Aorta (tissue), 5 donors: ENCODE data around the gene UBASH3B. TPM values are rescaled to one million over a fixed set of nuclear protein-coding genes. Genes with fewer than 3 reads are reported as not detected.
"Not testable (repeated sequence)": the region's sequence is repeated elsewhere in the genome, so short reads cannot be mapped to it uniquely, and the experiment has no call there.

Experiments
- ATAC-seq: fragments of 200-7000 bp; cut with Tn5 transposase; one replicate; pipeline ENCODE4 v1.9.1; 2022; ENCODE audit warnings: moderate library complexity; ENCODE audit not compliant: low FRiP score
- DNase-seq, 2 donors: peaks; one replicate each; pipeline ENCODE4 v3.0.0-alpha.2; 2020
- H3K27ac ChIP-seq, 2 donors: one replicate each; pipeline ENCODE4 v1.5.1; 2013; ENCODE audit warnings: low read length in 2 of 2, mild to moderate bottlenecking in 2 of 2, moderate library complexity in 2 of 2, control low read depth in 1 of 2, inconsistent platforms in 1 of 2, low read depth in 1 of 2
- H3K27me3 ChIP-seq, 2 donors: one replicate each; pipeline ENCODE4 v1.6.1; 2013; ENCODE audit warnings: control low read depth in 1 of 2, low read length in 1 of 2, mild to moderate bottlenecking in 1 of 2, moderate library complexity in 1 of 2; ENCODE audit not compliant: insufficient read depth in 2 of 2, control insufficient read depth in 1 of 2
- H3K36me3 ChIP-seq, 2 donors: one replicate each; pipeline ENCODE4 v1.6.1; 2013; ENCODE audit warnings: control low read depth in 1 of 2, low read length in 1 of 2, mild to moderate bottlenecking in 1 of 2; ENCODE audit not compliant: insufficient read depth in 2 of 2, control insufficient read depth in 1 of 2
- H3K4me1 ChIP-seq, 2 donors: one replicate each; pipeline ENCODE4 v1.6.1; 2013; ENCODE audit warnings: low read length in 2 of 2, control low read depth in 1 of 2, mild to moderate bottlenecking in 1 of 2, moderate library complexity in 1 of 2; ENCODE audit not compliant: insufficient read depth in 2 of 2, control insufficient read depth in 1 of 2
- H3K4me3 ChIP-seq, 2 donors: one replicate each; pipeline ENCODE4 v1.5.1; 2013; ENCODE audit warnings: low read length in 2 of 2, control low read depth in 1 of 2, mild to moderate bottlenecking in 1 of 2
- H3K9me3 ChIP-seq: one replicate; pipeline ENCODE4 v1.6.1; 2013; ENCODE audit warnings: mild to moderate bottlenecking, low read length; ENCODE audit not compliant: control insufficient read depth
- WGBS, 2 donors: extraction: QIAGEN DNeasy Blood & Tissue Kit; methylation state at CpG; one replicate each; pipeline ENCODE4 v1.1.7; 2013; 5-methylcytosine and 5-hydroxymethylcytosine counted together
- intact Hi-C, 2 donors: fragments of 100-400 bp; cut with DNase I; formaldehyde crosslinking; loops; one replicate each; pipeline versions ENCODE4 v1.14.2 to v1.15.0; 2022
- polyA plus RNA-seq, 2 donors: library from polyadenylated mRNA; stranded (reverse); fragments of 200-250 nt; gene quantifications; one replicate each; pipeline ENCODE4 v1.2.3, GENCODE V29; 2013
- total RNA-seq, 2 donors: library from RNA; stranded (reverse); fragmentation: NEBNext Ultra II Directional; extraction: Animal tissue kit (Norgen Biotek cat#: 25700); gene quantifications; one replicate each; pipeline ENCODE4 v1.2.1, GENCODE V29; 2021
- donor health status: healthy with polysubstance abuse.
- donor health status: Bipolar disorder and iron deficiency.
- donor health status: DM: no; HTN: no; CAD: no.
- donor health status: DM: no; HTN: no; CAD: no.
- donor health status: DM: yes; HTN: yes; CAD: no.

The UBASH3B gene
- total and polyA plus RNA-seq, 4 donors = 0.28 to 15.1 (median 6.0) TPM

DNA sequence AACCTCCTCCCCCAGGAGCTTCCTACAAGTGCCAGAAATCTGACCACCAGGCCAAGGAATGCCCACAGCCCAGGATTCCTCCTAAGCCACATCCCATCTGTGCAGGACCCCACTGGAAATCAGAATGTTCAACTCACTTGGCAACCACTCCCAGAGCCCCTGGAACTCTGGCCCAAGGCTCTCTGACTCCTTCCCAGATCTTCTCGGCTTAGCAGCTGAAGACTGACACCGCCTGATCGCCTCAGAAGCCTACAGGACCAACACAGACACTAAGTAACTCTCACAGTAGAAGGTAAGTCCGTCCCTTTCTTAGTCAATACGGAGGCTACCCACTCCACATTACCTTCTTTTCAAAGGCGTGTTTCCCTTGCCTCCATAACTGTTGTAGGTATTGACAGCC is 173.8 kb downstream of the UBASH3B start:
- H3K36me3 ChIP-seq, H3K27me3 ChIP-seq, H3K9me3 ChIP-seq, H3K27ac ChIP-seq, H3K4me3 ChIP-seq, DNase-seq, intact Hi-C loops, H3K4me1 ChIP-seq, ATAC-seq: not testable (repeated sequence)
- WGBS, 2 donors = 86 to 92% methylated on average over 6 of the region's 6 CpGs

- H3K36me3 ChIP-seq, DNase-seq, ATAC-seq, intact Hi-C loops, H3K27me3 ChIP-seq, H3K9me3 ChIP-seq, H3K4me1 ChIP-seq, H3K4me3 ChIP-seq, H3K27ac ChIP-seq: not testable (repeated sequence)
- WGBS, 2 donors = 73 to 78% methylated on average over 4 of the region's 4 CpGs
Observed at GRCh38 chr11:122832297-122832696, 176.8 kb downstream of the UBASH3B start.

GRCh38 chr11:122832721-122833470 is 177.4 kb downstream of the UBASH3B start:
- ATAC-seq (no peak), DNase-seq (no peak)
- intact Hi-C loops = no loop called here
- Histone ChIP-seq H3K9me3 (no peaks in the 10 kb centered on the region), H3K27ac (no peak overlapping the region), H3K4me1 (no peaks in the 10 kb centered on the region), H3K36me3 (no peaks in the 10 kb centered on the region), H3K4me3 (no peak overlapping the region), H3K27me3 (no peaks in the 10 kb centered on the region)
- 69 to 70% methylated on average over 6 of the region's 6 CpGs for WGBS, 2 donors

DNA sequence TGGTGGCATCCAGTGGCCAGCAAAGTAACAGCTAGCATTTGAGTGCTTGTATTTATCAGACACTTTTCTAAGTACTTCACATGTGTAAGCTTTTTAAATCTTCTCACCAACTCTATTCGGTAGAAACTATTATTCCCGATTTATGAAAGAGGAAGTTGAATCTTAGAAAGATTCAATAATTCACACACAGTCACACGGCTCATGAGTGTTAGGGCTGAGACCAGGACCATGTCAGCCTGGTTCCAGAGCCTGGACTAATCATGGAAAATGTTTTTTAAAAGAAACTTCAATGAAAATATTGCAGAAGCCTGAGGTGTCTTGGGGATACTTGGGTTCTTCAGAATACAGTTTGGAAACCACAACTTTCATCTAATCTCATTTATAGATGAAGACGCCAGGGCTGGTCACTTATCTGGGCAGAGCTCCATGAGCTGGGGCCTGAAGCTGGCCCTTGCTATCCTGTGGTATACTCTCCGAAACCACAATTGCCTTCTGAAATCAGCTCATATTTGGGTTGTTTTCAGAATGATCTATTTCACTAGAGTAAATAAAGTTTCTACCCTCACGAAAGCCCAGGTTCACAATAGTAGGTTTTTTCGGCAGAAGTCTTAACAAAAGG is 178.4 kb downstream of the UBASH3B start:
- WGBS, 2 donors = 83% methylated on average over 7 of the region's 7 CpGs
- Histone ChIP-seq H3K9me3 (no peaks in the 10 kb centered on the region), H3K4me3 (no peak overlapping the region), H3K27me3 (no peaks in the 10 kb centered on the region), H3K4me1 (no peaks in the 10 kb centered on the region), H3K36me3 (no peaks in the 10 kb centered on the region), H3K27ac (no peak overlapping the region)
- intact Hi-C loops = no loop called here
- ATAC-seq (no peak), DNase-seq (no peak)

GRCh38 chr11:122836916-122837315 is 181.4 kb downstream of the UBASH3B start:
- ATAC-seq (no peak), DNase-seq (no peak)
- Histone ChIP-seq H3K36me3 (no peaks in the 10 kb centered on the region), H3K4me1 (no peaks in the 10 kb centered on the region), H3K4me3 (no peak overlapping the region), H3K9me3 (no peaks in the 10 kb centered on the region), H3K27me3 (no peaks in the 10 kb centered on the region), H3K27ac (no peak overlapping the region)
- intact Hi-C loops = no loop called here

DNA sequence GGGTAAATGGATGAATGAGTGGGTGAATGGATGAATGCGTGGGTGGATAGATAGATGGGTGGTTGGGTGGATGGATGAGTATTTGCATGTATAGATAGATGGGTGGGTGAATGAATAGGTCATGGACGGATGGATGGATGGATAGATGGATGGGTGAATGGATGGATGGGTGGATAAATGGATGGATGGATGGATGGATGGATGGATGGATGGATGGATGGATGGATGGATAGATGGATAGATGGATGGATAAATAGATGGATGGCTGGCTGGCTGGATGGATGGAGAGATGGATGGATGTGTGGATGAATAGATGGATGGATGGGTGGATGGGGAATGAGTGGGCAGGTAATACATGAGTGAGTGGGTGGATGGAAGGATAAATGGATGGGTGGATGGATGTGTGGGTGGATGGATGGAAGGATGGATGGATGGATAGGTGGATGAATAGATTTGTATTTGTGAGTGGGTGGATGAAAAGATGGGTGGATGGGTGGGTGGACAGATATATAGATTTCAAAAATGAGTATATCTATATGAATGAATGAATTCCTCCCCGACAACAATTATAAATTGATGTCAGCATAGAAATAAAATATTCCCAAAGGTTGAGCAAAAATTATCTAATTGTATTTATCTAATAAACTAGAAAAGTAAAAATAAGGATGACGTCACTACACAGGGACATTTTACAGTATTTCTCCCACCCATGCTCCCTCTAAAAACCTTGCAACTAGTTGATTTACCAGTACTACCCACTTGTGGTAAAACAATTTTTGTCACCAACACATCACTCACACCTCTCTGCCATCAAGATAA is 182.2 kb downstream of the UBASH3B start:
- H3K9me3 ChIP-seq = no peaks in the 10 kb centered on the region
- ATAC-seq (no peak), DNase-seq (no peak)
- H3K4me3 ChIP-seq = no peak overlapping the region
- H3K4me1 ChIP-seq = no peaks in the 10 kb centered on the region
- no peak overlapping the region for H3K27ac ChIP-seq
- no peaks in the 10 kb centered on the region for H3K36me3 ChIP-seq
- H3K27me3 ChIP-seq = no peaks in the 10 kb centered on the region
- 89% methylated on average over 4 of the region's 4 CpGs for WGBS, 2 donors
- intact Hi-C loops = no loop called here

DNA sequence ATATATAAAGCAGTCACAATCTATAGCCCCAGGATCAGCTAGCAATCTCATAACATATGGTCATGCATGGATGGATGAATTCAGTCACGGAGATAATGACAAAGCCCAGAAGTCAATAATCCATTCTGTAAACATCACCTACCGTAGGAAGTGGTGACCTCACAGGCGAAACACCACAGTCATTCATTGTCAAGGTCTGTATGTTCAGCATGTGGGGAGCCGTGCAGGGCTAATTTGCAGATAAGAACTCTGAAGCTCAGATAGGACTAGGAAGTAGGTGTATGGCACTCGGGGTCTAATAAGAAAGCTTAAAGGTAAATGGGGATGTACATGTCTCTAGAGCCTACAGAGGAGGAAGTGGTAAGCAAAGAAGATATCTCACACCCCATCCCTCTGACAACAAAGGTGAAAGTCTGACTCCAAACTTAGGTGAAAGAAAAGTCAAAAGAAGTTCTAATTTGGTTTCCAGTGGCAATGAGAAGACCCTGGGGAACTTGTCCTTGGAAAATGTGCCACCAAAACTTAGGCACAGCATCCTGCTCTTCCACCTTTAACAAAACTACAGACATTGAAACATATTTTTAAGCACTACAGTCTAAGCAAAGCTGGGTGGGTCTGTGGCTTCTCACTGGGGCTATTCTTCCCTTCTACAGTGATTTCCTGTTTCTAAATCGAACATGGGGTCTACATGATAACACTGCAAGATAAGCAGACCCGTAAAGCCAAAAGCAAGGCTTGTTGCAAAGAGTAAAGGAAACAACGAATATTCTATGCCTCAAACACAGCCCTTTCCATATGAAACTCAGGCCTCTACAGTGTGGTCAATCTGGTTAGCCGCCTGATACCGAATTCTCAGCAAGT is 188.0 kb downstream of the UBASH3B start:
- no peak overlapping the region for H3K27ac ChIP-seq
- intact Hi-C loops = no loop called here

DNA sequence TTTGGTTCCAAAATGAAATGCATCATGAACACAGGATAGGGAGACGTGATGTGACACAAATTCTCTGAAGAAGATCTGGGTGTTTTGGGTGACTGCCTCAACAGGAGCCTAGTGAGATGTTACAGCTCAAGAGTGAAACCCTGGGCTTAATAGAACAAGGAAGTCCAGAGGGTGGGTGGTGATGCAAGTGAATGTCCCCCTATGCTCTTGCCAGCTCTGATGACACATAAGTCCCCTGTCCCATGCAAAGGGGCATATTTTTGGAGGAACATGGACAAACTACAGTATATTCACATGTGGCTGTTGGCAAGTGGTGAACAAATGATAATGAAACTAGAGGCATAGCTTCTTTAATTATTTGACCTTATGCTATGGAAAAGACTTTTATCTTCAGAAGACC is 191.9 kb downstream of the UBASH3B start:
- no peaks in the 10 kb centered on the region for H3K9me3 ChIP-seq
- no peak overlapping the region for H3K4me3 ChIP-seq
- H3K4me1 ChIP-seq = no peaks in the 10 kb centered on the region
- intact Hi-C loops = no loop called here
- no peak overlapping the region for H3K27ac ChIP-seq
- DNase-seq (no peak), ATAC-seq (no peak)
- 72 to 79% methylated on average over 1 of the region's 1 CpG for WGBS, 2 donors
- H3K36me3 ChIP-seq = no peaks in the 10 kb centered on the region
- peaks cover 0 to 1% of the 10 kb centered on the region in 2 donors for H3K27me3 ChIP-seq

More for the DNA sequence above, 188.0 kb downstream of the UBASH3B start:
- ATAC-seq = no peak
- no peak for DNase-seq
- WGBS, 2 donors = 63 to 65% methylated on average over 10 of the region's 10 CpGs
- Histone ChIP-seq H3K9me3 (no peaks in the 10 kb centered on the region), H3K27me3 (peaks cover 0 to 1% of the 10 kb centered on the region in 2 donors), H3K36me3 (no peaks in the 10 kb centered on the region), H3K4me1 (no peaks in the 10 kb centered on the region), H3K4me3 (no peak overlapping the region)
